K562 (cell line): ENCODE data around the gene GPD2. TPM values are rescaled to one million over a fixed set of nuclear protein-coding genes. Genes with fewer than 3 reads are reported as not detected.
A peak's percentile ranks its signal among the peaks of the same experiment; 100 is the strongest.

Experiments used
- BRF1 ChIP-seq: IDR thresholded peaks from 3 replicates; pipeline ENCODE4 v1.6.1; 2011; ENCODE audit warnings: borderline replicate concordance, mild to moderate bottlenecking; ENCODE audit not compliant: insufficient read length; ENCODE audit errors: extremely low read depth
- CEBPB ChIP-seq: fragments of 450-650 bp; IDR thresholded peaks from 2 replicates; pipeline ENCODE4 v1.6.1; 2016; ENCODE audit warnings: missing genetic modification characterization, missing compliant biosample characterization
- ESRRB ChIP-seq: fragments of 250-450 bp; sonication (Bioruptor Pico); IDR thresholded peaks from 2 replicates; pipeline ENCODE4 v1.5.0; 2020; ENCODE audit warnings: mild to moderate bottlenecking, moderate library complexity, borderline replicate concordance
- ETV5 ChIP-seq: sonication (generic); formaldehyde crosslinking; IDR thresholded peaks from 2 replicates; pipeline ENCODE4 v1.4.0; 2020; ENCODE audit warnings: low read depth, mild to moderate bottlenecking, missing genetic modification reagents
- FOXA3 ChIP-seq, 2 experiments: fragments of 450-650 bp in 1 of 2; sonication (generic) in 1 of 2; formaldehyde crosslinking; IDR thresholded peaks in 1 of 2; conservative IDR thresholded peaks in 1 of 2; 2 replicates each; pipeline versions ENCODE4 v1.4.0 to v1.8.0; 2020 to 2022; ENCODE audit warnings: mild to moderate bottlenecking in 2 of 2, missing genetic modification reagents in 1 of 2
- FOXK2 ChIP-seq, 2 experiments: fragments of 450-650 bp; IDR thresholded peaks in 1 of 2; conservative IDR thresholded peaks in 1 of 2; 2 replicates each; pipeline ENCODE4 v1.6.1; 2016; ENCODE audit warnings: low read depth in 2 of 2, mild to moderate bottlenecking in 1 of 2
- PCBP2 ChIP-seq: fragments of 200-400 bp; formaldehyde crosslinking; IDR thresholded peaks from 2 replicates; pipeline ENCODE4 v1.6.1; 2018; ENCODE audit warnings: low read length, low read depth, mild to moderate bottlenecking, moderate library complexity; ENCODE audit not compliant: poor library complexity, severe bottlenecking
- TAF15 ChIP-seq: fragments of 200-400 bp; formaldehyde crosslinking; IDR thresholded peaks from 2 replicates; pipeline ENCODE4 v1.6.1; 2017; ENCODE audit warnings: mild to moderate bottlenecking, low read depth, low read length, moderate library complexity
- ZBED1 ChIP-seq: IDR thresholded peaks from 2 replicates; pipeline ENCODE4 v1.6.1; 2014
- ZBTB33 ChIP-seq: sonication (generic); formaldehyde crosslinking; IDR thresholded peaks from 2 replicates; pipeline ENCODE4 v1.8.1; 2023; ENCODE audit warnings: mild to moderate bottlenecking, missing genetic modification reagents
- ZFP30 ChIP-seq: fragments of 250-450 bp; sonication (Bioruptor Pico); IDR thresholded peaks from 2 replicates; pipeline ENCODE4 v1.8.0; 2022; ENCODE audit warnings: moderate library complexity, mild to moderate bottlenecking, inconsistent platforms, borderline replicate concordance
- ZNF830 ChIP-seq: fragments of 250-450 bp; sonication (Bioruptor Pico); IDR thresholded peaks from 2 replicates; pipeline ENCODE4 v1.5.0; 2021; ENCODE audit warnings: mild to moderate bottlenecking
- polyA plus RNA-seq, 8 experiments: library from polyadenylated mRNA; depleted of rRNA in 4 of 8; stranded (reverse) in 5 of 8; unstranded in 3 of 8; fragments of >200 nt; fragmentation: Nextera tagmentation in 2 of 8; fragmentation: Illumina TruSeq in 1 of 8; extraction: Ambion mirVana in 2 of 8; extraction: Trizol in 1 of 8; gene quantifications; 2 replicates each; pipeline versions ENCODE4 v1.2.1 to v1.2.3, GENCODE V29; 2011 to 2014; ENCODE audit warnings: inconsistent platforms in 1 of 8, missing spikeins in 1 of 8
- total RNA-seq, 7 experiments: library from RNA; depleted of rRNA in 6 of 7; stranded (reverse); fragments of >200 nt in 6 of 7; fragmentation: Illumina TruSeq in 2 of 7; extraction: Trizol in 2 of 7; gene quantifications; 2 replicates each; pipeline versions ENCODE4 v1.2.1 to v1.2.3, GENCODE V29; 2011 to 2021; ENCODE audit warnings: low replicate concordance in 1 of 7
- TF ChIP-seq, protein P1 (sequence below): fragments of 200-800 bp; sonication (Bioruptor generic); IDR thresholded peaks from 2 replicates; pipeline ENCODE4 v1.6.1; 2017; ENCODE audit warnings: missing genetic modification characterization, missing compliant biosample characterization
- TF ChIP-seq, protein P2 (sequence below): fragments of 450-650 bp; formaldehyde crosslinking; IDR thresholded peaks from 2 replicates; pipeline ENCODE4 v1.4.0; 2022; ENCODE audit warnings: missing genetic modification characterization
- TF ChIP-seq, protein P3 (sequence below), 2 experiments: fragments of 150-350 bp in 1 of 2; IDR thresholded peaks; 2 replicates each; pipeline ENCODE4 v1.6.1; 2012 to 2016; ENCODE audit warnings: low read depth in 2 of 2, low read length in 2 of 2, mild to moderate bottlenecking in 1 of 2, moderate library complexity in 1 of 2

The GPD2 gene
- total and polyA plus RNA-seq, 9 of the 15 experiments (the other 6 are each of a cell fraction or from before 2014, with no cell fraction given), result 5.2 to 39.2 (median 19.0) TPM

- TF ChIP-seq, protein P1, sequence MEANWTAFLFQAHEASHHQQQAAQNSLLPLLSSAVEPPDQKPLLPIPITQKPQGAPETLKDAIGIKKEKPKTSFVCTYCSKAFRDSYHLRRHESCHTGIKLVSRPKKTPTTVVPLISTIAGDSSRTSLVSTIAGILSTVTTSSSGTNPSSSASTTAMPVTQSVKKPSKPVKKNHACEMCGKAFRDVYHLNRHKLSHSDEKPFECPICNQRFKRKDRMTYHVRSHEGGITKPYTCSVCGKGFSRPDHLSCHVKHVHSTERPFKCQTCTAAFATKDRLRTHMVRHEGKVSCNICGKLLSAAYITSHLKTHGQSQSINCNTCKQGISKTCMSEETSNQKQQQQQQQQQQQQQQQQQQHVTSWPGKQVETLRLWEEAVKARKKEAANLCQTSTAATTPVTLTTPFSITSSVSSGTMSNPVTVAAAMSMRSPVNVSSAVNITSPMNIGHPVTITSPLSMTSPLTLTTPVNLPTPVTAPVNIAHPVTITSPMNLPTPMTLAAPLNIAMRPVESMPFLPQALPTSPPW (CRISPR knock-in tag), result peak; percentile 25; the same call in 1 of the 2 replicates
- no peak for TF ChIP-seq PCBP2
- TF ChIP-seq, protein P2, sequence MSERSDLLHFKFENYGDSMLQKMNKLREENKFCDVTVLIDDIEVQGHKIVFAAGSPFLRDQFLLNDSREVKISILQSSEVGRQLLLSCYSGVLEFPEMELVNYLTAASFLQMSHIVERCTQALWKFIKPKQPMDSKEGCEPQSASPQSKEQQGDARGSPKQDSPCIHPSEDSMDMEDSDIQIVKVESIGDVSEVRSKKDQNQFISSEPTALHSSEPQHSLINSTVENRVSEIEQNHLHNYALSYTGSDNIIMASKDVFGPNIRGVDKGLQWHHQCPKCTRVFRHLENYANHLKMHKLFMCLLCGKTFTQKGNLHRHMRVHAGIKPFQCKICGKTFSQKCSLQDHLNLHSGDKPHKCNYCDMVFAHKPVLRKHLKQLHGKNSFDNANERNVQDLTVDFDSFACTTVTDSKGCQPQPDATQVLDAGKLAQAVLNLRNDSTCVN (CRISPR knock-in tag), result no peak
- TF ChIP-seq CEBPB (tag), result peak; percentile 99
- no peak for TF ChIP-seq ESRRB (CRISPR knock-in tag)
- TF ChIP-seq ETV5 (CRISPR knock-in tag), result no peak
- TF ChIP-seq BRF1, result peak; percentile 50
- no peak for TF ChIP-seq TAF15
- TF ChIP-seq ZFP30 (CRISPR knock-in tag), result no peak
- TF ChIP-seq FOXK2 (conservative IDR thresholded peaks at IDR 0.05 in 1 of 2, IDR thresholded peaks at IDR 0.05 in 1 of 2; ENCODE audit: low read depth in 2 of 2), result peak in 1 of 2 experiments; percentile 59; a peak in 2 of 4 replicates
- TF ChIP-seq ZNF830, result no peak
- TF ChIP-seq, protein P3, sequence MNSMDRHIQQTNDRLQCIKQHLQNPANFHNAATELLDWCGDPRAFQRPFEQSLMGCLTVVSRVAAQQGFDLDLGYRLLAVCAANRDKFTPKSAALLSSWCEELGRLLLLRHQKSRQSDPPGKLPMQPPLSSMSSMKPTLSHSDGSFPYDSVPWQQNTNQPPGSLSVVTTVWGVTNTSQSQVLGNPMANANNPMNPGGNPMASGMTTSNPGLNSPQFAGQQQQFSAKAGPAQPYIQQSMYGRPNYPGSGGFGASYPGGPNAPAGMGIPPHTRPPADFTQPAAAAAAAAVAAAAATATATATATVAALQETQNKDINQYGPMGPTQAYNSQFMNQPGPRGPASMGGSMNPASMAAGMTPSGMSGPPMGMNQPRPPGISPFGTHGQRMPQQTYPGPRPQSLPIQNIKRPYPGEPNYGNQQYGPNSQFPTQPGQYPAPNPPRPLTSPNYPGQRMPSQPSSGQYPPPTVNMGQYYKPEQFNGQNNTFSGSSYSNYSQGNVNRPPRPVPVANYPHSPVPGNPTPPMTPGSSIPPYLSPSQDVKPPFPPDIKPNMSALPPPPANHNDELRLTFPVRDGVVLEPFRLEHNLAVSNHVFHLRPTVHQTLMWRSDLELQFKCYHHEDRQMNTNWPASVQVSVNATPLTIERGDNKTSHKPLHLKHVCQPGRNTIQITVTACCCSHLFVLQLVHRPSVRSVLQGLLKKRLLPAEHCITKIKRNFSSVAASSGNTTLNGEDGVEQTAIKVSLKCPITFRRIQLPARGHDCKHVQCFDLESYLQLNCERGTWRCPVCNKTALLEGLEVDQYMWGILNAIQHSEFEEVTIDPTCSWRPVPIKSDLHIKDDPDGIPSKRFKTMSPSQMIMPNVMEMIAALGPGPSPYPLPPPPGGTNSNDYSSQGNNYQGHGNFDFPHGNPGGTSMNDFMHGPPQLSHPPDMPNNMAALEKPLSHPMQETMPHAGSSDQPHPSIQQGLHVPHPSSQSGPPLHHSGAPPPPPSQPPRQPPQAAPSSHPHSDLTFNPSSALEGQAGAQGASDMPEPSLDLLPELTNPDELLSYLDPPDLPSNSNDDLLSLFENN (IDR thresholded peaks at IDR 0.05; ENCODE audit: low read depth in 2 of 2, low read length in 2 of 2), result no peak
- peak; percentile 41; the same call in 1 of the 2 replicates for TF ChIP-seq ZBTB33
- TF ChIP-seq FOXA3 (CRISPR knock-in tag; conservative IDR thresholded peaks at IDR 0.05 in 1 of 2, IDR thresholded peaks at IDR 0.05 in 1 of 2), result peak in 1 of 2 experiments; percentile 41; a peak in 1 of 4 replicates
- TF ChIP-seq ZBED1, result no peak
Observed at GRCh38 chr2:156400706-156401678, 35.2 kb upstream of the GPD2 start (continued).
